GM18870 (cell line): ENCODE results near the gene GPC1.

Experiments
- ATAC-seq: cut with Tn5 transposase; IDR thresholded peaks from one replicate; pipeline ENCODE4 v1.9.1; 2021; ENCODE audit warnings: moderate library complexity; ENCODE audit not compliant: unreplicated experiment

Gene GPC1

DNA sequence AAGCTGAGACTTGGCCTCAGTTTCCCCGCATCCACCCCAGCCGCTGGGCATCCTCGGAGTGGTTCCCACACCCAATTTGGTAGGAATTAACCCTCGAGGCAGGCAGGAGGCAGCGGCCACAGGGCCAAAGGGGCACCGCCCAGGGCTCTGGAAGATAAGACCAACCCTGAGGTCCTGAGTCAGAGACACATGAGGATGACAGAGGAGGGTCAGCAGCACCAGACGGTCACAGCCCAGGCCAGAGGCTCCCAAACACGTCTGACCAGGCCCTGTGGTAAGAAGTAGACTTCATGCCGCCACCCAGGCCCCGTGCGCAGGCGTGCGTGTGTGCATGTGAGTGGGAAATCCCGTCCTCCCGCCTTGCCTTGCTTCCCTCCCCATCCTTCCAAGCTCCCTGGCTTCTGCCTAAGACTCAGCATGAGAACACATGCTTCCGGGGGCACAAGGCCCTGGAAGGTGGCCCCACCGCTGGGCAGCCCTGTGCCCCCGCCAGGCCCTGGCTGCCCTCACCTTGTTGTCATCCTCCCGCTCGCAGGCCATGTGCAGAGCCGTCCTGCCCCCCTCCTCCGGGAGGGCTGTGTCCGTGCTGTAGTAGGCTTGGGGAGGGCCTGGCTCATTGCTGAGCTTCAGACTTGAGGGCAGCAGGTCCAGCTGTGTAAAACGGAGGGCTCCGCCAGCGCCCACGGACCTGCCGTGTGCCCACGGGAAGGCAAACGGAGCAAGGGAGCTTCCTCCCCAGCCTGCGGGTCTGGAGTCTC, 76.1 kb downstream of the GPC1 start:
- ATAC-seq, result no peak

DNA sequence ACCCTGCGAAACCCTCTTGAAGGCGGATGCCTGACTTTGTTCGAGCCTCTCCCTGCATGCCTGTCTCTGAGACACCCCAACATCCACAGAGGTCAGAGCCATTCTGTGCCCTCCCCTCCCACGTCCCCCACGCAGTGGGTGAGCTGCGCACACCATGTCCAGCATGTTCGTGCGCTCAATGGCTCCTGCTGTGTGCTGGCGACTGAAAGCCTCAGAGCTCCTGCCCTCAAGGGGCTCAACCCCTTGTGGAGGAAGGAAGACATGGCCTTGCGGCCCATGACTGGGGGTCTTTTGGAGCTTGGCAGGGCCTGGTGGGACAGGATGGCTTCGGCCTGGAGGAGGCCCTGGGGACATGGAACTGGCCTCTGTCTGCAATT, 76.6 kb downstream of the GPC1 start:
- ATAC-seq, result no peak

DNA sequence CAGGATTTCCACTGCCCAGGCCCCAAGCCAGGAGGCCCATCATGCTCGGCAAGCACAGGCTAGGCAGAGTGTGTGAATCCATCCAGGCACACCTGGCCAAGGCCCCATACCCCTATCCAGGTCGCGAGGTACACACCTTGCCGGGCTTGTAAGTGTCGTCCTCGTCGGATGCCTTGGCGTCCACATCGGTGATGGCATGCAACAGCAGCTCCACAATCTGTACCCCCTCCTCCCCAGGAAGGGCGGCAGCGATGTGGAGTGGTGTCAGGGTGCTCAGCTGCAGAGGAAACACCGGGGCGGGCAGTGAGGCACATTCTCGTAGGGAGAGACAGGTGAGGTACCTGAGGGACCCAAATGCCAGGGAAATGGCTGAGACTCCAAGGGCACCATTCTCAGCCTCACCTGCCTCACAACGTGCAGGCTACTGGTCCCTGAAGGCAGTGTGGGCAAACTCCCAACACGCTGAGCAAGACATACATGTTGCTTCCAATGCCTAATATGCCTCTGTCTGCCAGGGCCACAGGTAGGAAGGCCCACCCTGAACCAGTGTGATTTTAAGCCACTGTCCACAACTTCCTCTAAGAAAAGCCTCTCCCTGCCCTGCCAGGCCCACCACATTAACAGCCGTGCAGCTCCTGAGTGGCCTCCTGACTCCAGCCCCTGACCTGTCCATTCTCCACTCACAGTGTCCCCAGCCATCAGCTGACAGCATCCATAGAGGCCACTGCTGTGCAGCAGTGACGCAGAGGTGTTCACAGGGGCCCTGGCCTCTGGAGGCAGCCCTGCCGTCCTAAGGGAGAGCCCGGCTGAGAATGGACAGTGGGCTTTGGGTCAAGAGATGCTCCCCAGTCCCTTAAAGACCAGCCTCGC, 77.4 kb downstream of the GPC1 start:
- ATAC-seq, result no peak

DNA sequence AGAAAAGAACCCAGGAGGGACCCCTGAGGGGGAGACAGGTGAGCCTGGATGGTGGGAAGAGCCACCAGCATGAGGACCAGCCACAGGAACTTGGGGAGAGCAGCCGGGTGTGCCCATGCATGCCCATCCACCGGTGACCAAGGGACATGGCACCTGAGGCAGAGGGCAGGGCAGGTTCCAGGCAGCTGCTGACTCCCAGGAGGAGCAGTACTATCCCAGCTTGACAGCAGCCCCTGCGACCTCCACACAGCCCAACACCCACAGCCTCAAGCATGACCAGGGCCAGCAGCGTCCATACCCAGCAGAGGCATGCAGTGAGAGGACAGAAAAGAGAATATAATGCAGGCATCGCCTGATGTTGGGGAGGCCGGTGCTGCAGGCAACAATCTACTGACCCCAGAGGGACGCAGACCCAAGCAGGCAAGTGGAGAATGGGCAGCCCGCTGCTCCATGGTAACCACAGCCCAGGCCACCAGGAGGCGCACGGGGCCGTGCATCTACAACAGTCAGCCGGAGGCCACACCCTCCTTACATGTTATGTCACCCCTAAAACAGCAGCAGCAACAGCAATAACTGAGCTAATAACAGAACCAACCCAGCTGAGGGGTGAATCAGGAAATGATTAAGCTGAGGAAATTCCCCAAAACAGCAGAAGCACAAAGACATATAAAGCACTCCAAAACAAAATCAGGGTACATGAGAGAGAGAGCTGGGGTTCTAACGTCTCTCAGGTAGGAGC, 78.3 kb downstream of the GPC1 start:
- peak; percentile 95 for ATAC-seq

DNA sequence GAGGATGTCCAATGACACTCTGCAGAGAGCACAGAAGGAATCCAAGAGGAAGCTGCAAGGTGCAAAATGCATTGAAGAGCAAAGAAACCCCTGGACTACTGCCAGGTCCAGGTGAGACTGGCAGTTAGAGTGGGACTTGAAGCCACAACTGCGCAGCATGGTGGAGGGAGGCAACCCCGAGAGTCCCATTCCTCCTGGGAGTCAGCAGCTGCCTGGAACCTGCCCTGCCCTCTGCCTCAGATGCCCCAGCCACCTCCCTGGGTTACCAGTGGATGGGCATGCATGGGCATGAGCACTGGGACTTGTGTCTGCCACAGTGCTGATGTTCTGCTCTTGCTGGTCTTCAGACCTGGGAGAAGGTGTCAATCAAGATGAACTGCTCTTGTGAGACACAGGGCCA, 79.2 kb downstream of the GPC1 start:
- ATAC-seq, result no peak

DNA sequence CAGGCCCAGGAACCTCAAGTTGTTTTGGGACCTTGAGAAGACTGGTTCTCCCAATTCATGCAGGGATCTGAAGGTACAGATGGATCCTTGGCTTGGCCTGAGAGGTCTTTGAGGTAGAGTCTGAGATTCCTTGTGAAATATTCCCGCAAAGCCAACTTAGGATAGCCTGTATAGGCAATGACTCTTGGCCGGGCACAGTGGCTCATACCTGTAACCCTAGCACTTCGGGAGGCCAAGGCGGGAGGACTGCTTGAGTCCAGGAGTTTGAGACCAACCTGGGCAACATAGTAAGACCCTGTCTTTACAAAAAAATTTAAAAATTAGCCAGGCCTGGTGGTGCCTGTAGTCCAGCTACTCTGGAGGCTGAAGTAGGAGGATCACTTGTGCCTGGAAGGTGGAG, 81.9 kb downstream of the GPC1 start:
- no peak for ATAC-seq
